Glutamatergic neuron (in vitro differentiated cells): Measurements from ENCODE around the gene PWP1. TPM values are rescaled to one million over a fixed set of nuclear protein-coding genes. Genes with fewer than 3 reads are reported as not detected.

ENCODE experiments used
- DNase-seq: peaks from one replicate; pipeline ENCODE4 v3.0.0; 2022
- H3K27ac Mint-ChIP-seq: one replicate; pipeline ENCODE4 v1.8.0; 2020; ENCODE audit warnings: mild to moderate bottlenecking, mixed read lengths, inconsistent platforms; ENCODE audit not compliant: unreplicated experiment
- H3K27me3 Mint-ChIP-seq: one replicate; pipeline ENCODE4 v1.8.0; 2020; ENCODE audit warnings: mild to moderate bottlenecking, moderate library complexity, mixed read lengths, inconsistent platforms; ENCODE audit not compliant: unreplicated experiment
- H3K36me3 Mint-ChIP-seq: one replicate; pipeline ENCODE4 v1.8.0; 2020; ENCODE audit warnings: mild to moderate bottlenecking, mixed read lengths, inconsistent platforms; ENCODE audit not compliant: unreplicated experiment
- H3K4me1 Mint-ChIP-seq: one replicate; pipeline ENCODE4 v1.8.0; 2020; ENCODE audit warnings: mild to moderate bottlenecking, low read depth, mixed read lengths, inconsistent platforms; ENCODE audit not compliant: unreplicated experiment
- H3K4me3 Mint-ChIP-seq: one replicate; pipeline ENCODE4 v1.8.0; 2020; ENCODE audit warnings: mild to moderate bottlenecking, mixed read lengths, inconsistent platforms; ENCODE audit not compliant: unreplicated experiment
- H3K9me3 Mint-ChIP-seq: one replicate; pipeline ENCODE4 v1.8.0; 2020; ENCODE audit warnings: mild to moderate bottlenecking, moderate library complexity, mixed read lengths, inconsistent platforms; ENCODE audit not compliant: unreplicated experiment
- total RNA-seq: library from RNA; stranded (reverse); fragmentation: NEBNext Ultra II Directional; extraction: Animal tissue kit (Norgen Biotek cat#: 25700); gene quantifications from one replicate; pipeline ENCODE4 v1.2.1, GENCODE V29; 2021; ENCODE audit not compliant: unreplicated experiment
- TF ChIP-seq, protein P1 (sequence below): fragments of 200-600 bp; sonication (generic); IDR thresholded peaks from one replicate; pipeline ENCODE4 v1.5.0; 2021; ENCODE audit not compliant: partially characterized antibody, unreplicated experiment

The PWP1 gene
- total RNA-seq, 1 donor from 2014 or later = 42.2 TPM

DNA sequence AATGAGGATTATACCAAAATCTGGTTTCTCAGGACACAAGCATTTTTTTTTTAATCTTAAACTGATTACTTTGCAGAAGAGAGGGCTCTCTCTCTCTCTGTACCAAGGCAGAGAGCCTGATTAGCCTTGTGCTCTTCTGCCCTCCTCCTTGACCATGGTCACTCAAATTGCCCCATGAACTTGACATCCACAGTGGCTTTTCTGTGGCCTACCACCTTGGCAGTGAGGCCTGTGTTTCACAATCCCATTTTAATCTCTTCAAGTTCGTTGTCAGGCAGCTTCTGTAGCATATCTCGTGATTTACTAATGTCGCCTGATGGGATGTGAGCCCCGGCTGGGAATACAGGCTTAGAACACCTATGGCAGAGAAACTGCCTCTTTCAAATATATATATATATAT is 30.7 kb upstream of the PWP1 start:
- no peak overlapping the region for H3K27ac Mint-ChIP-seq
- no peak for DNase-seq
- no peaks in the 10 kb centered on the region for H3K36me3 Mint-ChIP-seq
- H3K27me3 Mint-ChIP-seq = peaks cover 1% of the 10 kb centered on the region
- H3K4me1 Mint-ChIP-seq = peaks cover 6% of the 10 kb centered on the region
- no peak overlapping the region for H3K4me3 Mint-ChIP-seq
- H3K9me3 Mint-ChIP-seq = no peaks in the 10 kb centered on the region
- TF ChIP-seq, protein P1, sequence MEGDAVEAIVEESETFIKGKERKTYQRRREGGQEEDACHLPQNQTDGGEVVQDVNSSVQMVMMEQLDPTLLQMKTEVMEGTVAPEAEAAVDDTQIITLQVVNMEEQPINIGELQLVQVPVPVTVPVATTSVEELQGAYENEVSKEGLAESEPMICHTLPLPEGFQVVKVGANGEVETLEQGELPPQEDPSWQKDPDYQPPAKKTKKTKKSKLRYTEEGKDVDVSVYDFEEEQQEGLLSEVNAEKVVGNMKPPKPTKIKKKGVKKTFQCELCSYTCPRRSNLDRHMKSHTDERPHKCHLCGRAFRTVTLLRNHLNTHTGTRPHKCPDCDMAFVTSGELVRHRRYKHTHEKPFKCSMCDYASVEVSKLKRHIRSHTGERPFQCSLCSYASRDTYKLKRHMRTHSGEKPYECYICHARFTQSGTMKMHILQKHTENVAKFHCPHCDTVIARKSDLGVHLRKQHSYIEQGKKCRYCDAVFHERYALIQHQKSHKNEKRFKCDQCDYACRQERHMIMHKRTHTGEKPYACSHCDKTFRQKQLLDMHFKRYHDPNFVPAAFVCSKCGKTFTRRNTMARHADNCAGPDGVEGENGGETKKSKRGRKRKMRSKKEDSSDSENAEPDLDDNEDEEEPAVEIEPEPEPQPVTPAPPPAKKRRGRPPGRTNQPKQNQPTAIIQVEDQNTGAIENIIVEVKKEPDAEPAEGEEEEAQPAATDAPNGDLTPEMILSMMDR = no peak

DNA sequence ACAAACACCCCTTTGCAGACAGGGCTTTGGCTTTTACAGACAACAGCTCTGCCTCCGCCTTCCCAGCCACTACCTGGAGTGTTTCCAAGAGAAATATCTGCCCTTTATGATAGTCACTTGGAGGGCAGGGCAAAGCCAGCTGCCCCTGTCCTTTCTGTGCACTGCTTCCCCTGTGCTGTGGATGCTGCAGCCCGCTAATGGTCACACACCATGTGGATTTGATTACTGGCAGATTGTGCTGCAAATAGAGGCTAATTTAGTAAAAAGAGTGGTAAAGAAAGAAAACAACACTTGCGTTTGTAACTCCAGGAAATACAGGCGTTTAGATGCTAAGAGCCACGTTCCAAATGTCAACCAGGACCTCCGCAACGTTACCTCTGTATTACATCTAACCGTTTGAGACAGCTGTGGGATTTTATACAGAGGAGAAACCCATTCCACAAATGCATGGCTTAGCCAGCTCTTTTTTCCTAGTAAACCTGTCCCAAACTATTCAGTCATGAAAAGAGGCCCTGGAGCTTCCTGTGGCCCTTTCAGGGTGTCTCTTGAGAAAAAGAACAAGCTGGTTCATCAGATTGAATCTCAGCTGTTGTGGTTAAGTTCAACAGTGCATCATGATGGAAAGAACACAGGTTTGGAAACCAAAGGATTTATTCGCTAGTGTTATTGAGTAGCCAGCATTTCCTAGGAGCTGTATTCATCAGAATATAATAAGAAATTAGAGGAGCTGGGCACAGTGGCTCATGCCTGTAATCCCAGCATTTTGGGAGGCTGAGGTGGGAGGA is 30.1 kb upstream of the PWP1 start:
- TF ChIP-seq, protein P1 = no peak
- Mint-ChIP-seq H3K9me3 (no peaks in the 10 kb centered on the region), H3K4me1 (peaks cover 6% of the 10 kb centered on the region), H3K4me3 (no peak overlapping the region), H3K27ac (no peak overlapping the region), H3K36me3 (no peaks in the 10 kb centered on the region), H3K27me3 (peaks cover 1% of the 10 kb centered on the region)
- DNase-seq = no peak

DNA sequence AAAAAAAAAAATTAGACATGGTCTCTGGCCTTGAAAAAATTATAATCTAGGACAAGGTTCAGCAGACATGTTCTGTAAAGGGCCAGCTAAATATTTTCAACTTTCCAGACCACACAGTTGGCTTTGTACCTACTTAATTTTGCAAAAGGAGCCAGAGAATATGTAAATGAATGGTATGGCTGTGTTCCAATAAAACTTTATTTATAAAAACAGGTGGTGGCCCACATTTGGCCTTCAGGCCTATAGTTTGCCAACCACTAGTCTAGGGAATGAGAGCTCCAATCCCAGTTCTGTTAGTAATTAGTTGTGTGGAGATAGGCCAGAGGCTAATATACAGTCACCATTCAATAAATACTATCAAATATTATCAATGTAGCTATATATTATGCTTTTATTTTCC is 29.3 kb upstream of the PWP1 start:
- Mint-ChIP-seq H3K36me3 (no peaks in the 10 kb centered on the region), H3K27me3 (peaks cover 5% of the 10 kb centered on the region)
- TF ChIP-seq, protein P1 = no peak

GRCh38 chr12:107657133-107657532 is 28.5 kb upstream of the PWP1 start:
- no peak for DNase-seq
- H3K4me1 Mint-ChIP-seq = peaks cover 4% of the 10 kb centered on the region
- no peak overlapping the region for H3K27ac Mint-ChIP-seq
- H3K9me3 Mint-ChIP-seq = no peaks in the 10 kb centered on the region
- H3K27me3 Mint-ChIP-seq = peaks cover 6% of the 10 kb centered on the region
- no peak overlapping the region for H3K4me3 Mint-ChIP-seq
- TF ChIP-seq, protein P1 = no peak
- H3K36me3 Mint-ChIP-seq = no peaks in the 10 kb centered on the region

More for the DNA sequence above, 29.3 kb upstream of the PWP1 start:
- DNase-seq = no peak
- Mint-ChIP-seq H3K4me1 (peaks cover 6% of the 10 kb centered on the region), H3K27ac (no peak overlapping the region), H3K9me3 (no peaks in the 10 kb centered on the region), H3K4me3 (no peak overlapping the region)

GRCh38 chr12:107657621-107658020 is 28.0 kb upstream of the PWP1 start:
- Mint-ChIP-seq H3K27ac (no peak overlapping the region), H3K27me3 (peaks cover 6% of the 10 kb centered on the region), H3K4me3 (no peak overlapping the region), H3K36me3 (no peaks in the 10 kb centered on the region), H3K9me3 (no peaks in the 10 kb centered on the region), H3K4me1 (peaks cover 2% of the 10 kb centered on the region)
- no peak for DNase-seq
- TF ChIP-seq, protein P1 = no peak
